Amniotic stem cell (primary cell): ENCODE results near the gene RTEL1.
"Not testable (repeated sequence)": the region's sequence is repeated elsewhere in the genome, so short reads cannot be mapped to it uniquely, and the experiment has no call there.

Experiments
- DNase-seq: peaks from one replicate; lab custom pipeline; 2025; lab: John Stamatoyannopoulos, UW

The RTEL1 gene, protein sequence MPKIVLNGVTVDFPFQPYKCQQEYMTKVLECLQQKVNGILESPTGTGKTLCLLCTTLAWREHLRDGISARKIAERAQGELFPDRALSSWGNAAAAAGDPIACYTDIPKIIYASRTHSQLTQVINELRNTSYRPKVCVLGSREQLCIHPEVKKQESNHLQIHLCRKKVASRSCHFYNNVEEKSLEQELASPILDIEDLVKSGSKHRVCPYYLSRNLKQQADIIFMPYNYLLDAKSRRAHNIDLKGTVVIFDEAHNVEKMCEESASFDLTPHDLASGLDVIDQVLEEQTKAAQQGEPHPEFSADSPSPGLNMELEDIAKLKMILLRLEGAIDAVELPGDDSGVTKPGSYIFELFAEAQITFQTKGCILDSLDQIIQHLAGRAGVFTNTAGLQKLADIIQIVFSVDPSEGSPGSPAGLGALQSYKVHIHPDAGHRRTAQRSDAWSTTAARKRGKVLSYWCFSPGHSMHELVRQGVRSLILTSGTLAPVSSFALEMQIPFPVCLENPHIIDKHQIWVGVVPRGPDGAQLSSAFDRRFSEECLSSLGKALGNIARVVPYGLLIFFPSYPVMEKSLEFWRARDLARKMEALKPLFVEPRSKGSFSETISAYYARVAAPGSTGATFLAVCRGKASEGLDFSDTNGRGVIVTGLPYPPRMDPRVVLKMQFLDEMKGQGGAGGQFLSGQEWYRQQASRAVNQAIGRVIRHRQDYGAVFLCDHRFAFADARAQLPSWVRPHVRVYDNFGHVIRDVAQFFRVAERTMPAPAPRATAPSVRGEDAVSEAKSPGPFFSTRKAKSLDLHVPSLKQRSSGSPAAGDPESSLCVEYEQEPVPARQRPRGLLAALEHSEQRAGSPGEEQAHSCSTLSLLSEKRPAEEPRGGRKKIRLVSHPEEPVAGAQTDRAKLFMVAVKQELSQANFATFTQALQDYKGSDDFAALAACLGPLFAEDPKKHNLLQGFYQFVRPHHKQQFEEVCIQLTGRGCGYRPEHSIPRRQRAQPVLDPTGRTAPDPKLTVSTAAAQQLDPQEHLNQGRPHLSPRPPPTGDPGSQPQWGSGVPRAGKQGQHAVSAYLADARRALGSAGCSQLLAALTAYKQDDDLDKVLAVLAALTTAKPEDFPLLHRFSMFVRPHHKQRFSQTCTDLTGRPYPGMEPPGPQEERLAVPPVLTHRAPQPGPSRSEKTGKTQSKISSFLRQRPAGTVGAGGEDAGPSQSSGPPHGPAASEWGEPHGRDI (N-terminal part only)

DNA sequence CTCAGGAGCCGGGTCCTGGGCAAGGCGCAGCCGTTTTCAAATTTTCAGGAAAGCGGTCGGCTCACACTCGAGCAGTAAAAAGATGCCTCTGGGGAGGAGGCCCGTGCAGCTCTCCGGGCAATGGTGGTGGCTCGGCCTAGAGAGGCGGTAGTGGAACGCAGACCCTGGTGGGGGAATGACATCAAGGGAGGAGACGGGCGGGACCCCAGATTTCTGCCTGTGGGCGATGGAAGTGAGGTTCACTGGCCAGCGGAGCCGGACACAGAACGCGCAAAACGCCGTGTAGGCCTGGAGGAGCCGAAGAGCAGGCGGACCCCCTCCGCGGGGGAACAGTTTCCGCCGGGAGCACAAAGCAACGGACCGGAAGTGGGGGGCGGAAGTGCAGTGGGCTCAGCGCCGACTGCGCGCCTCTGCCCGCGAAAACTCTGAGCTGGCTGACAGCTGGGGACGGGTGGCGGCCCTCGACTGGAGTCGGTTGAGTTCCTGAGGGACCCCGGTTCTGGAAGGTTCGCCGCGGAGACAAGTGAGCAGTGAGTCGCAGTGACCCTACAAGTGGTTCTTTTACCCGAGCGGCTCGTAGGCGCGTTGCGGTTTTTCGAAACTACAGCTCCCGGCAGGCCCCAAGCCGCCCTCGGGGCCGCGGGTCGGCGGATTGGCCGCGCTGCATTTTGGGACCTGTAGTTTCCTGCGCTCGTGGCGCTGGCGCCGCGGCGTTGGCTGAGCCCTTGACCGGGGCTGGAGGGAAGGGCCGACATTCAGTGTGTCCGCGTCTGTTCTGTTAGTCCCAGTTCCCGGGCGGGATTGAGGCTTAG lies at the start of gene RTEL1:
RTEL1 (plus strand) TSS at position 376 of the 812 bp plus-strand sequence. CDS start 1,091 bp downstream, outside the sequence.
- peak; percentile 80 for DNase-seq

DNA sequence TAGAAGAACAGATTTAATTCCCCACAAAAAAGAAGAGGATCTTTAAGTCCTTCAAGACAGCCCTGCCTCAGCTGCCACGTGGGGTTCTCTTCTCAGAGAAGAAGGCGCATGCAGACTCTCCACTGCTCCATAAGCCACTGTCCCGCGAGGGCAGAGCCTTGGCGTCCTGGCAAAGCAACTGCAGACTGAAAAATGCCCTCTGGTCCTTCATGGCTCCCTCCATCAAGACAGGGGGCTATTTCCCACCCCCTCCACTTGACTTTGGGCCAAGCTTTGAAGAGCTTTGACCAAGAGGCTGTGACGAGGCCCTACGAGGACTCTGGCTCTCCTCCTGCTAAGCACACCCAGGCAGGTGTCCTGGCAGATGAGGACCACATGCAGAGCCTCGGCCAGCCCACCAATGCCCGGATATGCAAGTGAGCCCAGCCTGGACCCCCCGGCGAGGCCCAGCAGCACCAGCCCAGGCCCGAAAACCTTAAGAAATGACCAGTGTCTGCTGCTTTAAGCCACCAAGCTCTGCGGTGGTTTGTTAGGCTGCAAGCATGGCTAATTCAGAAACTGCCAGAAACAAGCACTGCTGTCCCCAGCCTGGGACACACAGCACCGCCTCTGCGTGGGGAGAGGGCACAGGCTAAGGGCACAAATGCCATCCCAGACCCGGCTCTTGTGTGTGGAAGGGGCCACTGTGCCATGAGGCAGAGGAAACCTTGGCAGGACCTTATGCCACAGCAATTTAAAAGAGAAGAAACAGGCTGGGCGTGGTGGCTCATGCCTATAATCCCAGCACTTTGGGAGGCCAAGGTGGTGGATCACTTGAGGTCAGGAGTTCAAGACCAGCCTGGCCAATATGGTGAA lies 47.3 kb upstream of the RTEL1 start:
- no peak for DNase-seq

DNA sequence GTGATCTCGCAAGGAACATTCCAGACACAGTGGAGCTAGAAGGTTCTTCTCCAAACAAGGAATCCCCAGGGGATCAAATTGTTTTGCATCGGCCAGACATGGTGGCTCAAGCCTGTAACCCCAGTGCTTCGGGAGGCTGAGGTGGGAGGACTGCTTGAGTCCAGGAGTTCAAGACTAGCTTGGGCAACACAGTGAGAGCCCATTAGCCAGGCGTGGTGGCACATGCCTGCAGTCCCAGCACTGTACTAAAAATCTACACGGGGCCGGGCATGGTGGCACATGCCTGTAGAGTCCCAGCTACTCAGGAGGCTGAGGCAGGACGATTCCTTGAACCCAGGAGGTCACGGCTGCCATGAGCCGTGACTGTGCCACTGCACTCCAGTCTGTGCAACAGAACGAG lies 46.5 kb upstream of the RTEL1 start:
- no peak for DNase-seq

DNA sequence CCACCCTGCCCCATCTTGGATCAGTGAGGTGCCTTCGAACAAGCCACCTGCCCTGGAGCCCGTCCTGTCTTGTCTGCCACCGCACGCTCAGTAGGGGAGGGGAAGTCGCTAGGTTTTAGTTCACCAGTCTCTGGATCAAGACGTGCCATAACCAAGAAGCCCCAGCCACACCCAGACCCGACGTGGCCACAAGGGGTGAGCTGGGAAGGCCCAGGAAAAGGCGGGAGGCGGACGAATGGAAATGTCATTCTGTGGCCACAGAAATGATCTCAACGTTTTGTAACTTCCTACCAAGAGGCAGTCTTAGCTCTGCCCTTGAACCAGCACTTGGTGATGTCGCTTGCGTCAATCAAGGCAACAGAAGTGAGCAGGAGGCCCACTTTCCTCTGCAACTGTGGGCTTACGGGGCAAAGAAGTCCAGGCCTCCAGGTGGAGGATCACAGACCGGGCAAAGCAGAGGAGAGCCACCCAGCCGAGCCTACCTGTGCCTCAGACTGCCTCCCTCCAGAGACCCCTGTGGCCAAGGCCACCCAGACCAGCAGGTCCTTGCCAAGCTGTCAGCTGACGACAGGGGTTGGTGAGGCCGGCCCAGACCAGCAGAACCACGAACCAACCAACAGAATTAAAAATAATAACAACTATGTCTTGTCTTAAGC lies 45.7 kb upstream of the RTEL1 start:
- no peak for DNase-seq

DNA sequence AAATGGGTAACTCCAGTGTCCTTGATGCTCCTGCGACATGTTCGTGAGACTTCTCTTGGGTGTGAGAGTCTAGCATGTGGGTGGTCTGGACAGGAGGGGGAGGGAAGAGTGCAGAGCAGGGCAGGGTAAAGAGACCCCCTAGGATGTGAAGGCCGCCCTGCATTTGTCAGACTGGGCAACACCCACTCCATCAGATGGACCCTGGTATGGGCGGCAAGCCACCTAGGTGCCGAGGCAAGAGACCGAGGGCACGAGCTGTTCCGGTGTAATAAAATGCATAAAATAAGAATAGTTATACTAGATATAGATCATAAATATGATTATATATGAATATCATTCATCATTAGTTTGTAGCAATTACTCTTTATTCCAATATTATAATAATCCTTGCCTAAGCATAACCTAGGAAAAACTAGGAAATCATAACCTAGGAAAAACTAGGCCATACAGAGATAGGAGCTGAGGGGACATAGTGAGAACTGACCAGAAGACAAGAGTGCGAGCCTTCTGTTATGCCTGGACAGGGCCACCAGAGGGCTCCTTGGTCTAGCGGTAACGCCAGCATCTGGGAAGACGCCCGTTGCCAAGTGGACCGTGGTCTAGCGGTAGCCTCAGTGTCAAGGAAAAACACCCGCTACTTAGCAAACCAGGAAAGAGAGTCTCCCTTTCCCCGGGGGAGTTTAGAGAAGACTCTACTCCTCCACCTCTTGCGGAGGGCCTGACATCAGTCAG lies 44.1 kb upstream of the RTEL1 start:
- not testable (repeated sequence) for DNase-seq

DNA sequence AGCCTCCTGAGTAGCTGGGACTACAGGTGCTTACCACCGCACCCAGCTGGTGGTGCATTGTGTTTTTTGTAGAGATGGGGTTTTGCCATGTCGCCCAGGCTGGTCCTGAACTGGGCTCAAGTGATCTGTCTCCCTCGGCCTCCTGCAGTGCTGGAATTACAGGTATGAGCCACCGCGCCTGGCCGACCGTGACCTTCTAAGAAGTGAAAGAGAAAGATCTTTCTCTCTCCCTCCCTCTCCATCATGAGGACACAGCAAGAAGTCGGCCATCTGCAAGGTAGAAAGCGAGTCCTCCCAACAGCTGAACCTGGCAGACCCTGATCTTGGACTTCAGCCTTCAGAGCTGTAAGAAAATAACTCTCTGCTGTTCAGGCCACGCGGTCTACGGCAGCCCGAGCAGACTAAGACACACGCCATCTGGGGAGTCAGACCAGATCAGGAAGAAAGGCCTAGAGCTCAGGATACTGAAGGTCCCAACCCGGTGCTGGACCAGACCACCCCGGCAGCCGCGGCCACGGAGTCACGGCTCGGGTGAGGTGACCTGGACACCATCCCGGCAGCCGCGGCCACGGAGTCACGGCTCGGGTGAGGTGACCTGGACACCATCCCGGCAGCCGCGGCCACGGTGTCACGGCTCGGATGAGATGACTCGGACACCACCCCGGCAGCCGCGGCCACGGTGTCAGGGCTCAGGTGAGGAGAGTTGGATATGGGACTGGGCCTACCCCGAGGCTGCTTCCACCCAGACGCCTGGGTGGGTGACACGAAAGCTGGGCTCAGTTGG lies 40.8 kb upstream of the RTEL1 start:
- no peak for DNase-seq

DNA sequence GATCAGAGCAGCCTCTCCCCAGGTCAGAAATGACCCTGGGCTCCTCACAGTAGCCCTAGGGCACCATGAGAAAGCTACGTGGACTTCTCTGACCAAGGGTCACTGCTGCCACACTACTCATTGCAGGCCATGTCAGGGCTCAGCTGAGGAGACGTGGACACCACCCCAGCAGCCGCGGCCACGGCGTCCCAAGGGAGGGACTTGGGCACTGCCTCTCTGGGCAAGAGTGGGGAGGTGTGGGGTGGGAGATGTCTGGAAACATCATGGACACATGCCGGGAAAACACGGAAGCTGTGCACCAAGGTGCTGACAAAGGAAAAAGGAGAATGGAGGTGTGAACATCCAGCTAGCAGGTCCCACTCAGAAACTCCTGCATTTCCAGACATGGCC lies 40.2 kb upstream of the RTEL1 start:
- DNase-seq: no peak

DNA sequence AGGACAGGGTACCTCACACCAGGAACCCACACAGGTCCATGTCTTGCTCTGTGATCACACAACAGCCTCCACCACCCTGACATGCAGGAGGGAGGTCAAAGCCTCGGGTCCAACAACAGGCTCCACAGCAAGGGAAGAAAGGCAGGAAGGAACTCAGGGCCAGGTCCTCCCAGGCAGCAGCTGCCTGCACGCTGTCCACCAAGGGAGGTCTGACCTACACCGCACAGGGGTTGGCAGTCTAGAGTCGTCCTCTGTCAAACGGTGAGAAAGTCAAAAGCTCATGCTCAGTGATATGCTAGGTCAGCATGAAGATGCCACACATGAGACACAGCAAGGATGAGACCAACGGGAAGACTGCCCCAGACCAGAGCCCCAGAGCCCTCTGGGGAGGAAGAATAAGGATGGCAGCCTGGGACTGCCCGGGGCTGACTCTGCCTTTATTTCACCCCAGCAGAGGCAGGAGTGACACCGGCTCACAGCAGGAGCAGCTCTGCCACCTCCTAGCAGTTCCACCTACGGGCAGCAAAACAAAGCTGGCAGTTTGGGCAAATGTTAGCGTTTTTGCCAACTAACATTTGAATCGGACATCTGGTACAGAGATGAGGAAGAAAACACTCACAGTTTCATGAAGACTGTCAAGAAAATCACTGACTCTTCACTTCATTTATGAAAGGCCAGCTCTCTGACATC lies 39.7 kb upstream of the RTEL1 start:
- DNase-seq: no peak

DNA sequence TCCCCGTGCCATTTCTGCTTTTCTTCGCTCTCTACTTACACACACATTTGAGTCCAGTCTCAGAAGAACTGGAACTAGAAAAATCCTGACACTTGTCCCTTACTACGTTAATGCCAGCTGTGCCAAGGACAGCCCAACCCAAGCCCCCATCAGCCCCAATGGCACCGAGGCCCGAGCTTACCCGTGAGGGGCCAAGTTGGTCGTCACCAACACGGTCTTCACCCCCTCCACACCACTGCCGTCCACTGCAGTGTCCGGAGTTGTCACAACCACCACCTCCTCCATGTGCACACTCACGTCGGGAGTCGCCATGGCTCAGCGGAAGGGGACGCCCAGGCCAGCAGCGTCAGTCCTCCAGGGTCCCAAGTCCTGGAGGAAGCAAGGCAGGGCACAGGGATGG lies 39.0 kb upstream of the RTEL1 start:
- DNase-seq: no peak

DNA sequence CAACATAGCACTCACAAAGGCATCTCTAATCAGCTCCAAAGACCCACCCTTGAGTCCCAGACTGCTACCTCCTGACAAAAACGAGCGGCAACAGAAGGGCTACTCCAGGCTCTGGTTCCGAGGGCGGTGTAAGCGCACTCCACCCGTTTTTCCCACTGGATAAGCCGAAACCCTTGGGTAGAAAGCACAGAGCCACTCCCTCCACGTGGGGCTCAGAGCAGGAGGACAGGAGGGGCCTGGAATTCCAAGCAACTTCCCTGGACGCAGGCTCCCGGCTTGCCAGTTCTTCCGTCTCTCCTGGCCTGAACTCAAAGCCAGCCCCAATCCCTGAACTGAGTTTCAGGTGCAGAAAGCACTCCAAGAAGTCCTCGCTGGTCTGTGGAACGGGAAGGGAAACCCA lies 38.6 kb upstream of the RTEL1 start:
- DNase-seq: no peak

DNA sequence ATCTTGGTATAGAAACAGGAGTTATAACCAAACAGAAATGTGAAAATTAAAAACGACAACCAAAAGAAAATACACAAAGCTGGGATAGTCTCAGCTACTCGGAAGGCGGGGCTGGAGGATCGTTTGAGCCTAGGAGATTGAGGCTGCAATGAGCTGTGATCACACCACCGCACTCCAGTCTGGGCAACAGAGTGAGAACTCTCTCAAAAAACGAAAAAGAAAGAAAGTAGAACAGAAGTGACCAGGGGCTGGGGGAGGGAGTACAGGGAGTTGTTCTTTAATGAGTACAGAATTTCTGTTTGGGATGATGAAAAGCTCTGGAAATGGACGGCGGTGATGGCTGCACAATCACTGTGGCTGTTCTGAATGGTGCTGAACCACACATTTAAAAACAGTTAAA lies 37.1 kb upstream of the RTEL1 start:
- no peak for DNase-seq

DNA sequence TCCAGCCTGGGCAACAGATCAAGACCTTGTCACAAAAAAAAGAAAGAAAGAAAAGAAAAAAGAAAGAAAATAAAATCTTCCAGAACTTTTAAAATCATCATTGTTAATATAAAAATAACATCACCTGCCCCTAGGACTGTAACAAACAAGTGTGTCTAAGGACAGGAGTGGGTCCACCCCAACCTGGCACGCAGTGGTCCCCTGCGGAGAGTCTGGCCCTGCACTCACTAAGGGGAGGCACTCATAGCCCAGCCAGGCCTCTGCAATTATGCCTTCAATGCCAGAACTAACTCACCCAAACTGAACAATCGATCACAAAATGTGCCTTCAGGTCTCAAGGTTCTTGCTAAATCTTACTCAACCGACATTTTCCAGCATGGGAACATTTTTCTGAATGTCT lies 36.0 kb upstream of the RTEL1 start:
- no peak for DNase-seq

DNA sequence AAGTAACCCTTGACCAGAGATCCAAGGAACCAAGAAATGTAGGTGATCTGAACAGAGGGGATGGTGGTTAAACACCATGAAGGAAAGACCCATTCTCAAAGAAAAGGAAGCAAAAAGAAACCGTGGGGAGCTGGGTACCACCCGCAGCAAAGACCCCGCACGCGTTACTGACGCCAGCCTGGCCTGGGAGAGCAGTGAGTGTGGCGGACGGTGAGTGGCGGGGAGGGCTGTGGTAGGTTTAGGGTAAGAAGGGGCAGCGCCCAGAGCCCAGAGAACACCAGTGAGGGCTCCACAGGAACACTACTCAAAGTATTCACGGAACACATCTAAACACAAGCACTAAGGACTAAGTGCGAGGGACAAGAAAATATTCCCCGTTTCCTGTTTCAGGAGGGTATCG lies 35.4 kb upstream of the RTEL1 start:
- no peak for DNase-seq

DNA sequence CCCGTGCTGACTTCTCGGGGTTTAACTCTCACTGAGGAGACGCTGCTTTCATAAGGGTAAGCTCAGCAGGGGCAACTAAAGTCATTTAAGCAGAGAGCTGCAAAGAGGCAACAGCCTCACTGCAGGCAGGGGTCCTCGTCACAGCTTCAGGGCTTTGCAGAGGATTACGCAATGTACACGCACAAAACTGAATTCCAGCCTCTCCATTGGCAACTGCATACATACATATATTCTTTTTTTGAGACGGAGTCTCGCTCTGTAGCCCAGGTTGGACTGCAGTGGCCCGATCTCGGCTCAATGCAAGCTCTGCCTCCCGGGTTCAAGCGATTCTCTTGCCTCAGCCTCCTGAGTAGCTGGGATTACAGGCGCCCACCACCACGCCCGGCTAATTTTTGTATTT lies 33.6 kb upstream of the RTEL1 start:
- DNase-seq: no peak

DNA sequence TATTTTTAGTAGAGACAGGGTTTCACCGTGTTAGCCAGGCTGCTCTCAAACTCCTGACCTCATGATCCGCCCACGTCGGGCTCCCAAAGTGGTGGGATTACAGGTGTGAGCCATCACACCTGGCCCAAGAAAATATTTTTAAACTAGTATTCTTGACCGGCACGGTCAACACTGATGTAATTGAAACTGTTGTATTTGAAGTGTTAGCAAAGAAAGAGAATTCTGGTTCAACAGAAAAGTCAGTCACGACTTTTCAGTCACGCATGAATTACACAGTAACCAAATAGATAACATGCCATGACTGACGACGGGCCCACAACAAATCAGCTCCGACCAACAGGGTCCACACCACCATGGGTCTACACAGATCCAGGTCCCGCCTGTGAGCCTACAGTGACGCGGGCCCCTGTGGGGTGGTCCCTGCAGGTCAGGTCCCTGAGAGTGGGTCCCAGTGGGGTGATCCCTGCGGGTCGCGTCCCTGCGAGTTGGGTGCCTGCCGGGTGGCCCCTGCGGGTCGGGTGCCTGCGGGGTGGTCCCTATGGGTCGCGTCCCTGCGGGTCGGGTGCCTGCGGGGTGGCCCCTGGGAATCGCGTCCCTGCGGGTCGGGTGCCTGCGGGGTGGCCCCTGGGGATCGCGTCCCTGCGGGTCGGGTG lies 32.2 kb upstream of the RTEL1 start:
- DNase-seq: no peak

DNA sequence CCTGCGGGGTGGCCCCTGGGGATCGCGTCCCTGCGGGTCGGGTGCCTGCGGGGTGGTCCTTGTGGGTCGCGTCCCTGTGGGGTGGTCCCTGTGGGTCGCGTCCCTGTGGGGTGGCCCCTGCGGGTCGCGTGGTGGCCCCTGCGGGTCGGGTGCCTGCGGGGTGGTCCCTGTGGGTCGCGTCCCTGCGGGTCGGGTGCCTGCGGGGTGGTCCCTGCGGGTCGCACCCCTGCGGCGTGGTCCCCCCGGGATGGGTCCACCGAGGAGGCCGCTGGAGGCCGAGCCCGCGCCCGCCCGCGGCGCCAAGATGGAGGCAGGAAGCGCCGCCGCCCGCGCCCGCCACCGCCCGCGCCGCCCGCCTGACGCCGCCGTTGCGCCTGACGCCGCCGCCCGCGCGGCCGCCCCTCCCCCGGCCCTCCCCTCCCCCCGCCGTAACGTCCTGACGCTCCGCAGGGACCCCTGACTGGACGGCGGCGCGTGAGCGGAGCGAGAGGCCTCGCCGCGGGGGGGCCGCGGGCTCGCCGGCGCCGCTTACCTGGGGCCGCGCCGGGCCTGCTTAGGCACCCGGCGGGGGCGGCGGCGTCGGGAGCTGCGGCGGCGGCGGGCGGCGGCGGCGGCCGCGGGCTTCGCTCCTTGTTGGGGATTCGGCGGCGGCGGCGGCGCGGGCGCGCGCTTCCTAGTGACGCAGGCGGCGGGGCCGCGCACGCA lies 31.5 kb upstream of the RTEL1 start, which contains the start of gene GMEB2:
GMEB2 (minus strand) TSS at position 678 of the 705 bp plus-strand sequence. CDS start 7,704 bp downstream, outside the sequence.
- DNase-seq: no peak
